ENCODE measurements around the gene VPS13D. TPM values are rescaled to one million over a fixed set of nuclear protein-coding genes. Genes with fewer than 3 reads are reported as not detected.

Gene VPS13D
- total RNA-seq, 1 donor from 2014 or later, result 68.2 TPM

- DNase-seq (ENCODE audit: low spot score), result no peak
- intact Hi-C loops (cut with DNase I), result no loop called here
Observed at GRCh38 chr1:12433323-12434053, 203.7 kb downstream of the VPS13D start.

- intact Hi-C loops (cut with DNase I), result no loop called here
- DNase-seq (ENCODE audit: low spot score), result no peak
Observed at GRCh38 chr1:12434174-12434573, 204.3 kb downstream of the VPS13D start.

- DNase-seq (ENCODE audit: low spot score), result no peak
- intact Hi-C loops (cut with DNase I), result loop anchor here (5.0 kb wide), 1 partner anchor 38 kb away; no protein-coding TSS in a partner anchor
Observed at GRCh38 chr1:12434686-12435085, 204.9 kb downstream of the VPS13D start.

GRCh38 chr1:12435639-12436344 lies 206.0 kb downstream of the VPS13D start:
- intact Hi-C loops (cut with DNase I), result loop anchor here (5.0 kb wide), 1 partner anchor 37 kb away; no protein-coding TSS in a partner anchor

GRCh38 chr1:12436345-12436658 lies 206.5 kb downstream of the VPS13D start:
- intact Hi-C loops (cut with DNase I), result loop anchor here (5.0 kb wide), 1 partner anchor 36 kb away; no protein-coding TSS in a partner anchor
- no peak for DNase-seq (ENCODE audit: low spot score)

More at GRCh38 chr1:12435639-12436344, 206.0 kb downstream of the VPS13D start:
- DNase-seq (ENCODE audit: low spot score), result no peak

GRCh38 chr1:12436817-12437599 lies 207.2 kb downstream of the VPS13D start:
- no peak for DNase-seq (ENCODE audit: low spot score)
- intact Hi-C loops (cut with DNase I), result loop anchor here (5.0 kb wide), 1 partner anchor 35 kb away; no protein-coding TSS in a partner anchor

GRCh38 chr1:12437629-12438028 lies 207.8 kb downstream of the VPS13D start:
- DNase-seq (ENCODE audit: low spot score), result no peak
- intact Hi-C loops (cut with DNase I), result loop anchor here (5.0 kb wide), 1 partner anchor 35 kb away; no protein-coding TSS in a partner anchor

GRCh38 chr1:12438349-12438924 lies 208.6 kb downstream of the VPS13D start:
- no peak for DNase-seq (ENCODE audit: low spot score)
- intact Hi-C loops (cut with DNase I), result loop anchor here (5.0 kb wide), 1 partner anchor 34 kb away; no protein-coding TSS in a partner anchor

GRCh38 chr1:12439073-12439472 lies 209.2 kb downstream of the VPS13D start:
- intact Hi-C loops (cut with DNase I), result loop anchor here (5.0 kb wide), 1 partner anchor 33 kb away; no protein-coding TSS in a partner anchor
- no peak for DNase-seq (ENCODE audit: low spot score)

GRCh38 chr1:12441414-12442105 lies 211.7 kb downstream of the VPS13D start:
- intact Hi-C loops (cut with DNase I), result no loop called here
- DNase-seq (ENCODE audit: low spot score), result no peak

- intact Hi-C loops (cut with DNase I), result no loop called here
- no peak for DNase-seq (ENCODE audit: low spot score)
Observed at GRCh38 chr1:12442217-12442616, 212.4 kb downstream of the VPS13D start.

GRCh38 chr1:12443151-12443550 lies 213.3 kb downstream of the VPS13D start:
- intact Hi-C loops (cut with DNase I), result no loop called here
- no peak for DNase-seq (ENCODE audit: low spot score)

- intact Hi-C loops (cut with DNase I), result no loop called here
- no peak for DNase-seq (ENCODE audit: low spot score)
Observed at GRCh38 chr1:12444329-12444841, 214.6 kb downstream of the VPS13D start.

- intact Hi-C loops (cut with DNase I), result no loop called here
- no peak for DNase-seq (ENCODE audit: low spot score)
Observed at GRCh38 chr1:12445257-12445656, 215.4 kb downstream of the VPS13D start.

GRCh38 chr1:12446593-12446992 lies 216.8 kb downstream of the VPS13D start:
- intact Hi-C loops (cut with DNase I), result no loop called here

GRCh38 chr1:12447307-12447706 lies 217.5 kb downstream of the VPS13D start:
- no peak for DNase-seq (ENCODE audit: low spot score)
- intact Hi-C loops (cut with DNase I), result no loop called here

More at GRCh38 chr1:12446593-12446992, 216.8 kb downstream of the VPS13D start:
- DNase-seq (ENCODE audit: low spot score), result no peak

- no peak for DNase-seq (ENCODE audit: low spot score)
- intact Hi-C loops (cut with DNase I), result no loop called here
Observed at GRCh38 chr1:12447849-12448312, 218.1 kb downstream of the VPS13D start.

- intact Hi-C loops (cut with DNase I), result no loop called here
- no peak for DNase-seq (ENCODE audit: low spot score)
Observed at GRCh38 chr1:12448746-12449177, 218.9 kb downstream of the VPS13D start.
